ENCODE data around the gene KIAA1671. TPM values are rescaled to one million over a fixed set of nuclear protein-coding genes. Genes with fewer than 3 reads are reported as not detected.

Gene KIAA1671
- total RNA-seq, 2 experiments from 2014 or later: 6.5 to 6.8 TPM

DNA sequence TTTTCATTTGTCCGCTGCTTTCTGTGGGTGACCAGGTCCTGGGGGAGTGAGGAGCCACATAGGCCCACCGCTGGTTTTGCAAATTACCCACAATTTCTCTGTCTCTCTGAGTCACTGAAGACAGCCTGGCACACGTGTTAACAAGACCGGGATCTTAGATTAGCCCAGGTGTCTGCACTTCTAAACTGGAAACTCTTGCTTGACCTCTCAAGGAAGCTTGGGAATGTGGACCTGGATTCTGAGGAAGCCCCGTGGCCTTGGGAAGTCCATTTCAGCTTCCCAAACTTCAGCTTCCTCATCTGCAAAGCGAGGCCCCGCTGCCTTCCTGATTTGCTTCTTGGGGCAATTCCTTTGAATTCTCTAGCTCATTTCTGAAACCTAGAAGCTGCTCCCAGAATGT lies 119.9 kb downstream of the KIAA1671 start:
- ATAC-seq (no peak), DNase-seq (peak; percentile 47)
- Mint-ChIP-seq H3K4me3 (peak overlapping the region; percentile 39), H3K27ac (peak overlapping the region; percentile 17), H3K9me3 (no peaks in the 10 kb centered on the region), H3K36me3 (ENCODE audit: low read depth) (peaks cover 4% of the 10 kb centered on the region), H3K4me1 (ENCODE audit: low read depth) (peaks cover 89% of the 10 kb centered on the region), H3K27me3 (no peaks in the 10 kb centered on the region)
- intact Hi-C loops (cut with micrococcal nuclease): loop anchor here (10.0 kb wide), 2 partner anchors 102 to 662 kb away; no protein-coding TSS in a partner anchor
- TF ChIP-seq, protein P1, sequence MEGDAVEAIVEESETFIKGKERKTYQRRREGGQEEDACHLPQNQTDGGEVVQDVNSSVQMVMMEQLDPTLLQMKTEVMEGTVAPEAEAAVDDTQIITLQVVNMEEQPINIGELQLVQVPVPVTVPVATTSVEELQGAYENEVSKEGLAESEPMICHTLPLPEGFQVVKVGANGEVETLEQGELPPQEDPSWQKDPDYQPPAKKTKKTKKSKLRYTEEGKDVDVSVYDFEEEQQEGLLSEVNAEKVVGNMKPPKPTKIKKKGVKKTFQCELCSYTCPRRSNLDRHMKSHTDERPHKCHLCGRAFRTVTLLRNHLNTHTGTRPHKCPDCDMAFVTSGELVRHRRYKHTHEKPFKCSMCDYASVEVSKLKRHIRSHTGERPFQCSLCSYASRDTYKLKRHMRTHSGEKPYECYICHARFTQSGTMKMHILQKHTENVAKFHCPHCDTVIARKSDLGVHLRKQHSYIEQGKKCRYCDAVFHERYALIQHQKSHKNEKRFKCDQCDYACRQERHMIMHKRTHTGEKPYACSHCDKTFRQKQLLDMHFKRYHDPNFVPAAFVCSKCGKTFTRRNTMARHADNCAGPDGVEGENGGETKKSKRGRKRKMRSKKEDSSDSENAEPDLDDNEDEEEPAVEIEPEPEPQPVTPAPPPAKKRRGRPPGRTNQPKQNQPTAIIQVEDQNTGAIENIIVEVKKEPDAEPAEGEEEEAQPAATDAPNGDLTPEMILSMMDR (IDR thresholded peaks at IDR 0.05): no peak
- POLR2A ChIA-PET: interaction anchor here (1.6 to 2.0 kb wide), 2 partner anchors 10 kb away, joined by 6 to 8 read pairs; no protein-coding TSS in a partner anchor
- CTCF ChIA-PET: interaction anchor here (0.6 to 4.9 kb wide), 9 partner anchors 9 to 133 kb away, joined by 3 to 24 read pairs (median 4); no protein-coding TSS in a partner anchor

DNA sequence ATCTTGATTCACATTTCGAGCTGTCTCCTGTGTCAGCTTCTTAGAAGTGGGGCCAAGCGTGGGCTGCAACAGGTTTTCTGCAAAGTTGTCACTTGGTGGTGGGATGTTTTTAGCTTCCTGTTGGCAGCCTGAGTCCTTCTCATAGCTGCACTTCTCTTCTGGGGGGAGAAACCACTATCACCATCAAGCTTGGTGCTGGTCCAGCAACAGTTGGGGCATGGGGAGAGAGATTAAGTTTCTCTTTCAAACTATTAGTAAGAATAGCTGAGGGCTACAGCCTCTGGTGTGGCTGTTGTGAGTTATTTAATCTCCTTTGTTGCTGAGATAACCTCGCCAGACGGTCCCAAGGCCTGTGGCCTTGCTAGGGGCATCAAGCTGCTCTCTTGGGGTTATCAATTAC lies 123.8 kb downstream of the KIAA1671 start:
- TF ChIP-seq, protein P1 (IDR thresholded peaks at IDR 0.05): no peak
- peak; percentile 79 for ATAC-seq
- Mint-ChIP-seq H3K4me3 (peak overlapping the region; percentile 43), H3K27me3 (no peaks in the 10 kb centered on the region), H3K27ac (peak overlapping the region; percentile 83), H3K36me3 (ENCODE audit: low read depth) (peaks cover 4% of the 10 kb centered on the region), H3K9me3 (no peaks in the 10 kb centered on the region), H3K4me1 (ENCODE audit: low read depth) (peaks cover 82% of the 10 kb centered on the region)
- ChIA-PET CTCF (interaction anchor here (0.9 to 4.6 kb wide), 12 partner anchors 8 to 138 kb away, joined by 3 to 37 read pairs (median 4); no protein-coding TSS in a partner anchor), POLR2A (interaction anchor here (0.7 to 5.8 kb wide), 8 partner anchors 8 to 242 kb away, joined by 3 to 44 read pairs (median 6); no protein-coding TSS in a partner anchor)
- DNase-seq: peak; percentile 93
- intact Hi-C loops (cut with micrococcal nuclease): loop anchor here (10.0 kb wide), 2 partner anchors 98 to 658 kb away; no protein-coding TSS in a partner anchor

GRCh38 chr22:25077056-25077455 lies 124.5 kb downstream of the KIAA1671 start:
- Mint-ChIP-seq H3K4me3 (peak overlapping the region; percentile 43), H3K9me3 (no peaks in the 10 kb centered on the region), H3K27me3 (no peaks in the 10 kb centered on the region), H3K27ac (peak overlapping the region; percentile 83), H3K36me3 (ENCODE audit: low read depth) (peaks cover 5% of the 10 kb centered on the region), H3K4me1 (ENCODE audit: low read depth) (peaks cover 82% of the 10 kb centered on the region)
- CTCF ChIA-PET: interaction anchor here (1.1 to 4.6 kb wide), 11 partner anchors 9 to 97 kb away, joined by 4 to 37 read pairs (median 6); no protein-coding TSS in a partner anchor
- ATAC-seq (no peak), DNase-seq (no peak)
- intact Hi-C loops (cut with micrococcal nuclease): loop anchor here (10.0 kb wide), 2 partner anchors 98 to 658 kb away; no protein-coding TSS in a partner anchor
- POLR2A ChIA-PET: interaction anchor here (0.7 to 5.8 kb wide), 6 partner anchors 9 to 243 kb away, joined by 3 to 44 read pairs (median 8); no protein-coding TSS in a partner anchor
- TF ChIP-seq, protein P1 (IDR thresholded peaks at IDR 0.05): no peak

DNA sequence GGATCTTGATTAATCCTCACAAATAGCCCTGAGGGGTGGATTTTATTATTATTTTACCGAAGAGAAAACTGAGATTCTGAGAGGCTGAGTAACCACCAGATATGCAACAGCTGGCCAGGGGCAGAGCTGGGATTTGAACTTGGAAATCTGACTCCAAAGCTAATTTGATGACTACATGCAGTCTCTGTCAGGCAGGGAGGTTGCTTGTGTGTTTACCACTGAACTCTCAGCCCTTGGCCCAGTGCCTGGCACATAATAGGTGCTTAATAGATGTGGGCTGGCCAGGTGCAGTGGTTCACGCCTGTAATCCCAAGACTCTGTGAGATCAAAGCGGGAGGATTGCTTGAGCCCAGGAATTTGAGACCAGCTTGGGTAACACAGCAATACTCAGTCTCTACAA lies 125.4 kb downstream of the KIAA1671 start:
- no peaks in the 10 kb centered on the region for H3K27me3 Mint-ChIP-seq
- H3K4me3 Mint-ChIP-seq: no peak overlapping the region
- ATAC-seq (no peak), DNase-seq (no peak)
- intact Hi-C loops (cut with micrococcal nuclease): loop anchor here (10.0 kb wide), 2 partner anchors 97 to 657 kb away; no protein-coding TSS in a partner anchor
- TF ChIP-seq, protein P1 (IDR thresholded peaks at IDR 0.05): no peak
- peak overlapping the region; percentile 83 for H3K27ac Mint-ChIP-seq
- no peaks in the 10 kb centered on the region for H3K9me3 Mint-ChIP-seq
- H3K4me1 Mint-ChIP-seq (ENCODE audit: low read depth): peaks cover 80% of the 10 kb centered on the region
- POLR2A ChIA-PET: interaction anchor here (2.6 to 5.8 kb wide), 2 partner anchors 8 to 16 kb away, joined by 14 to 44 read pairs; no protein-coding TSS in a partner anchor
- CTCF ChIA-PET: interaction anchor here (0.6 to 4.6 kb wide), 7 partner anchors 17 to 124 kb away, joined by 3 to 37 read pairs (median 6); no protein-coding TSS in a partner anchor
- H3K36me3 Mint-ChIP-seq (ENCODE audit: low read depth): peaks cover 3% of the 10 kb centered on the region

GRCh38 chr22:25078591-25078990 lies 126.1 kb downstream of the KIAA1671 start:
- ChIA-PET POLR2A (interaction anchor here (1.0 to 5.8 kb wide), 2 partner anchors 10 to 16 kb away, joined by 5 to 44 read pairs; no protein-coding TSS in a partner anchor), CTCF (interaction anchor here (1.3 to 4.6 kb wide), 5 partner anchors 18 to 124 kb away, joined by 3 to 37 read pairs (median 33); no protein-coding TSS in a partner anchor)
- Mint-ChIP-seq H3K36me3 (ENCODE audit: low read depth) (peaks cover 1% of the 10 kb centered on the region), H3K27me3 (no peaks in the 10 kb centered on the region), H3K4me1 (ENCODE audit: low read depth) (peaks cover 82% of the 10 kb centered on the region), H3K27ac (peak overlapping the region; percentile 27), H3K4me3 (no peak overlapping the region), H3K9me3 (no peaks in the 10 kb centered on the region)
- no peak for ATAC-seq
- TF ChIP-seq, protein P1 (IDR thresholded peaks at IDR 0.05): no peak
- intact Hi-C loops (cut with micrococcal nuclease): loop anchor here (10.0 kb wide), 2 partner anchors 96 to 656 kb away; no protein-coding TSS in a partner anchor
- no peak for DNase-seq
